ENCODE data around the gene ZDHHC22.

DNA sequence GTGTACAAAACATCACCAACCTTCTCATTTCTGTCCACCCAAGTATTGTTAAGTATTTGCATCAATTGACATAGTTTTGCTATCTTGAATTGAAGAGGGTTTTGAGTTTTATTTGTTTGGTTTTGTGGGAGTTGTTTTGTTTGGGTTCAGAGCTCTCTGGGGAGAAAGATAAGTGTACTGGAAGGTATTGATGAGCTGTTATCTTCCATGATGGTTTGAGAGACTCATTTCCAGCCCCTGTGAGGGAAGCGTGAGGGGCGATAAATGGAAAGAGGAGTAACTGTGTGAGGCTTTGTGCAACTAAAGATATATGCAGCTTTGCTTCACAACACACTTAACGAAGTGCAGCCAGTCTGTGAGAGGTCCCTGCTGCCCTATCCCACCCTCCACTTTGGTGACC lies 59.2 kb downstream of the ZDHHC22 start:
- TF ChIP-seq, protein P1, sequence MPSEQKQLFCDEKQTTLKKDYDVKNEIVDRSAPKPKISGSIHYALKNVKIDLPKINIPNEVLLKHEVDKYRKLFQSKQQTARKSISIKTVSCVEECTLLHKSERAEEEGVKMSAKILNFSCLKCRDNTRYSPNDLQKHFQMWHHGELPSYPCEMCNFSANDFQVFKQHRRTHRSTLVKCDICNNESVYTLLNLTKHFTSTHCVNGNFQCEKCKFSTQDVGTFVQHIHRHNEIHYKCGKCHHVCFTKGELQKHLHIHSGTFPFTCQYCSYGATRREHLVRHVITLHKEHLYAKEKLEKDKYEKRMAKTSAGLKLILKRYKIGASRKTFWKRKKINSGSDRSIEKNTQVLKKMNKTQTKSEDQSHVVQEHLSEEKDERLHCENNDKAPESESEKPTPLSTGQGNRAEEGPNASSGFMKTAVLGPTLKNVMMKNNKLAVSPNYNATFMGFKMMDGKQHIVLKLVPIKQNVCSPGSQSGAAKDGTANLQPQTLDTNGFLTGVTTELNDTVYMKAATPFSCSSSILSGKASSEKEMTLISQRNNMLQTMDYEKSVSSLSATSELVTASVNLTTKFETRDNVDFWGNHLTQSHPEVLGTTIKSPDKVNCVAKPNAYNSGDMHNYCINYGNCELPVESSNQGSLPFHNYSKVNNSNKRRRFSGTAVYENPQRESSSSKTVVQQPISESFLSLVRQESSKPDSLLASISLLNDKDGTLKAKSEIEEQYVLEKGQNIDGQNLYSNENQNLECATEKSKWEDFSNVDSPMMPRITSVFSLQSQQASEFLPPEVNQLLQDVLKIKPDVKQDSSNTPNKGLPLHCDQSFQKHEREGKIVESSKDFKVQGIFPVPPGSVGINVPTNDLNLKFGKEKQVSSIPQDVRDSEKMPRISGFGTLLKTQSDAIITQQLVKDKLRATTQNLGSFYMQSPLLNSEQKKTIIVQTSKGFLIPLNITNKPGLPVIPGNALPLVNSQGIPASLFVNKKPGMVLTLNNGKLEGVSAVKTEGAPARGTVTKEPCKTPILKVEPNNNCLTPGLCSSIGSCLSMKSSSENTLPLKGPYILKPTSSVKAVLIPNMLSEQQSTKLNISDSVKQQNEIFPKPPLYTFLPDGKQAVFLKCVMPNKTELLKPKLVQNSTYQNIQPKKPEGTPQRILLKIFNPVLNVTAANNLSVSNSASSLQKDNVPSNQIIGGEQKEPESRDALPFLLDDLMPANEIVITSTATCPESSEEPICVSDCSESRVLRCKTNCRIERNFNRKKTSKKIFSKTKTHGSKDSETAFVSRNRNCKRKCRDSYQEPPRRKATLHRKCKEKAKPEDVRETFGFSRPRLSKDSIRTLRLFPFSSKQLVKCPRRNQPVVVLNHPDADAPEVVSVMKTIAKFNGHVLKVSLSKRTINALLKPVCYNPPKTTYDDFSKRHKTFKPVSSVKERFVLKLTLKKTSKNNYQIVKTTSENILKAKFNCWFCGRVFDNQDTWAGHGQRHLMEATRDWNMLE (tag by site-specific recombination; conservative IDR thresholded peaks at IDR 0.05; ENCODE audit: low read depth): no peak
- TF ChIP-seq EGR2 (tag by site-specific recombination; IDR thresholded peaks at IDR 0.05; ENCODE audit: low read depth): no peak
- TF ChIP-seq, protein P2, sequence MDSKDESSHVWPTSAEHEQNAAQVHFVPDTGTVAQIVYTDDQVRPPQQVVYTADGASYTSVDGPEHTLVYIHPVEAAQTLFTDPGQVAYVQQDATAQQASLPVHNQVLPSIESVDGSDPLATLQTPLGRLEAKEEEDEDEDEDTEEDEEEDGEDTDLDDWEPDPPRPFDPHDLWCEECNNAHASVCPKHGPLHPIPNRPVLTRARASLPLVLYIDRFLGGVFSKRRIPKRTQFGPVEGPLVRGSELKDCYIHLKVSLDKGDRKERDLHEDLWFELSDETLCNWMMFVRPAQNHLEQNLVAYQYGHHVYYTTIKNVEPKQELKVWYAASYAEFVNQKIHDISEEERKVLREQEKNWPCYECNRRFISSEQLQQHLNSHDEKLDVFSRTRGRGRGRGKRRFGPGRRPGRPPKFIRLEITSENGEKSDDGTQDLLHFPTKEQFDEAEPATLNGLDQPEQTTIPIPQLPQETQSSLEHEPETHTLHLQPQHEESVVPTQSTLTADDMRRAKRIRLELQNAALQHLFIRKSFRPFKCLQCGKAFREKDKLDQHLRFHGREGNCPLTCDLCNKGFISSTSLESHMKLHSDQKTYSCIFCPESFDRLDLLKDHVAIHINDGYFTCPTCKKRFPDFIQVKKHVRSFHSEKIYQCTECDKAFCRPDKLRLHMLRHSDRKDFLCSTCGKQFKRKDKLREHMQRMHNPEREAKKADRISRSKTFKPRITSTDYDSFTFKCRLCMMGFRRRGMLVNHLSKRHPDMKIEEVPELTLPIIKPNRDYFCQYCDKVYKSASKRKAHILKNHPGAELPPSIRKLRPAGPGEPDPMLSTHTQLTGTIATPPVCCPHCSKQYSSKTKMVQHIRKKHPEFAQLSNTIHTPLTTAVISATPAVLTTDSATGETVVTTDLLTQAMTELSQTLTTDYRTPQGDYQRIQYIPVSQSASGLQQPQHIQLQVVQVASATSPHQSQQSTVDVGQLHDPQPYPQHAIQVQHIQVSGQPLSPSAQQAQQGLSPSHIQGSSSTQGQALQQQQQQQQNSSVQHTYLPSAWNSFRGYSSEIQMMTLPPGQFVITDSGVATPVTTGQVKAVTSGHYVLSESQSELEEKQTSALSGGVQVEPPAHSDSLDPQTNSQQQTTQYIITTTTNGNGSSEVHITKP (tag by site-specific recombination; IDR thresholded peaks at IDR 0.05): no peak
- TF ChIP-seq, protein P3, sequence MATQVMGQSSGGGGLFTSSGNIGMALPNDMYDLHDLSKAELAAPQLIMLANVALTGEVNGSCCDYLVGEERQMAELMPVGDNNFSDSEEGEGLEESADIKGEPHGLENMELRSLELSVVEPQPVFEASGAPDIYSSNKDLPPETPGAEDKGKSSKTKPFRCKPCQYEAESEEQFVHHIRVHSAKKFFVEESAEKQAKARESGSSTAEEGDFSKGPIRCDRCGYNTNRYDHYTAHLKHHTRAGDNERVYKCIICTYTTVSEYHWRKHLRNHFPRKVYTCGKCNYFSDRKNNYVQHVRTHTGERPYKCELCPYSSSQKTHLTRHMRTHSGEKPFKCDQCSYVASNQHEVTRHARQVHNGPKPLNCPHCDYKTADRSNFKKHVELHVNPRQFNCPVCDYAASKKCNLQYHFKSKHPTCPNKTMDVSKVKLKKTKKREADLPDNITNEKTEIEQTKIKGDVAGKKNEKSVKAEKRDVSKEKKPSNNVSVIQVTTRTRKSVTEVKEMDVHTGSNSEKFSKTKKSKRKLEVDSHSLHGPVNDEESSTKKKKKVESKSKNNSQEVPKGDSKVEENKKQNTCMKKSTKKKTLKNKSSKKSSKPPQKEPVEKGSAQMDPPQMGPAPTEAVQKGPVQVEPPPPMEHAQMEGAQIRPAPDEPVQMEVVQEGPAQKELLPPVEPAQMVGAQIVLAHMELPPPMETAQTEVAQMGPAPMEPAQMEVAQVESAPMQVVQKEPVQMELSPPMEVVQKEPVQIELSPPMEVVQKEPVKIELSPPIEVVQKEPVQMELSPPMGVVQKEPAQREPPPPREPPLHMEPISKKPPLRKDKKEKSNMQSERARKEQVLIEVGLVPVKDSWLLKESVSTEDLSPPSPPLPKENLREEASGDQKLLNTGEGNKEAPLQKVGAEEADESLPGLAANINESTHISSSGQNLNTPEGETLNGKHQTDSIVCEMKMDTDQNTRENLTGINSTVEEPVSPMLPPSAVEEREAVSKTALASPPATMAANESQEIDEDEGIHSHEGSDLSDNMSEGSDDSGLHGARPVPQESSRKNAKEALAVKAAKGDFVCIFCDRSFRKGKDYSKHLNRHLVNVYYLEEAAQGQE (tag by site-specific recombination; IDR thresholded peaks at IDR 0.05): no peak
- no peak for TF ChIP-seq ZBTB7A (tag by site-specific recombination; IDR thresholded peaks at IDR 0.05; ENCODE audit: low read depth)
- TF ChIP-seq MEIS1 (CRISPR knock-in tag; IDR thresholded peaks at IDR 0.05; ENCODE audit: borderline replicate concordance): no peak
- TF ChIP-seq, protein P4, sequence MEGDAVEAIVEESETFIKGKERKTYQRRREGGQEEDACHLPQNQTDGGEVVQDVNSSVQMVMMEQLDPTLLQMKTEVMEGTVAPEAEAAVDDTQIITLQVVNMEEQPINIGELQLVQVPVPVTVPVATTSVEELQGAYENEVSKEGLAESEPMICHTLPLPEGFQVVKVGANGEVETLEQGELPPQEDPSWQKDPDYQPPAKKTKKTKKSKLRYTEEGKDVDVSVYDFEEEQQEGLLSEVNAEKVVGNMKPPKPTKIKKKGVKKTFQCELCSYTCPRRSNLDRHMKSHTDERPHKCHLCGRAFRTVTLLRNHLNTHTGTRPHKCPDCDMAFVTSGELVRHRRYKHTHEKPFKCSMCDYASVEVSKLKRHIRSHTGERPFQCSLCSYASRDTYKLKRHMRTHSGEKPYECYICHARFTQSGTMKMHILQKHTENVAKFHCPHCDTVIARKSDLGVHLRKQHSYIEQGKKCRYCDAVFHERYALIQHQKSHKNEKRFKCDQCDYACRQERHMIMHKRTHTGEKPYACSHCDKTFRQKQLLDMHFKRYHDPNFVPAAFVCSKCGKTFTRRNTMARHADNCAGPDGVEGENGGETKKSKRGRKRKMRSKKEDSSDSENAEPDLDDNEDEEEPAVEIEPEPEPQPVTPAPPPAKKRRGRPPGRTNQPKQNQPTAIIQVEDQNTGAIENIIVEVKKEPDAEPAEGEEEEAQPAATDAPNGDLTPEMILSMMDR (tag by site-specific recombination; IDR thresholded peaks at IDR 0.05): no peak
- TF ChIP-seq, protein P5, sequence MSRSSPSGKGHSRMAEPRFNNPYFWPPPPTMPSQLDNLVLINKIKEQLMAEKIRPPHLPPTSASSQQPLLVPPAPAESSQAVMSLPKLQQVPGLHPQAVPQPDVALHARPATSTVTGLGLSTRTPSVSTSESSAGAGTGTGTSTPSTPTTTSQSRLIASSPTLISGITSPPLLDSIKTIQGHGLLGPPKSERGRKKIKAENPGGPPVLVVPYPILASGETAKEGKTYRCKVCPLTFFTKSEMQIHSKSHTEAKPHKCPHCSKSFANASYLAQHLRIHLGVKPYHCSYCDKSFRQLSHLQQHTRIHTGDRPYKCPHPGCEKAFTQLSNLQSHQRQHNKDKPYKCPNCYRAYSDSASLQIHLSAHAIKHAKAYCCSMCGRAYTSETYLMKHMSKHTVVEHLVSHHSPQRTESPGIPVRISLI (tag by site-specific recombination; IDR thresholded peaks at IDR 0.05): no peak
